Stimulated activated CD4-positive, alpha-beta T cell treated with anti-CD3 and anti-CD28 coated beads, Interleukin-4, amount 100 ng/mL, for 4 hours (primary cell): ENCODE measurements around the gene ZNF615.
A peak's percentile ranks its signal among the peaks of the same experiment; 100 is the strongest.
"Not testable (repeated sequence)": the region's sequence is repeated elsewhere in the genome, so short reads cannot be mapped to it uniquely, and the experiment has no call there.

Experiments used
- DNase-seq, 2 experiments: peaks; one replicate each; pipeline ENCODE4 v3.0.0-alpha.2; 2020

The ZNF615 gene

GRCh38 chr19:52007806-52008557 lies at the start of gene ZNF615:
Gene ZNF615 (minus strand): TSS chr19:52008211. CDS start chr19:52003711, 4,500 bp downstream.
- peak; percentile 81 to 84 for DNase-seq

GRCh38 chr19:52056480-52056879 lies 48.5 kb upstream of the ZNF615 start:
- not testable (repeated sequence) for DNase-seq

- DNase-seq, result not testable (repeated sequence)
Measured at GRCh38 chr19:52051736-52052135, 43.7 kb upstream of the ZNF615 start.

- peak; percentile 75 to 80 for DNase-seq
Measured at GRCh38 chr19:52048555-52049501, 40.8 kb upstream of the ZNF615 start, which contains the start of gene ZNF432. Gene ZNF432 (minus strand): TSS chr19:52048838. CDS start chr19:52046868, 1,970 bp downstream.

GRCh38 chr19:52039169-52039568 lies 31.2 kb upstream of the ZNF615 start:
- DNase-seq, result no peak

- DNase-seq, result no peak
Measured at GRCh38 chr19:52034051-52034728, 26.2 kb upstream of the ZNF615 start.

GRCh38 chr19:52028780-52029123 lies 20.7 kb upstream of the ZNF615 start:
- no peak for DNase-seq

GRCh38 chr19:52028027-52028779 lies 20.2 kb upstream of the ZNF615 start, which contains the start of gene ZNF614:
Gene ZNF614 (minus strand): TSS chr19:52028379. CDS start chr19:52025745, 2,634 bp downstream.
- DNase-seq, result peak; percentile 80 to 84

GRCh38 chr19:52026255-52026990 lies 18.4 kb upstream of the ZNF615 start:
- DNase-seq, result not testable (repeated sequence)

GRCh38 chr19:52024478-52024877 lies 16.5 kb upstream of the ZNF615 start:
- DNase-seq, result not testable (repeated sequence)

GRCh38 chr19:52022193-52022592 lies 14.2 kb upstream of the ZNF615 start:
- no peak for DNase-seq

- DNase-seq, result no peak
Measured at GRCh38 chr19:52020506-52020905, 12.5 kb upstream of the ZNF615 start.

GRCh38 chr19:52010674-52011073 lies 2.7 kb upstream of the ZNF615 start:
- no peak for DNase-seq

- DNase-seq, result no peak
Measured at GRCh38 chr19:52007451-52007805, 583 bp downstream of the ZNF615 start.

GRCh38 chr19:51994048-51994644 lies 13.9 kb downstream of the ZNF615 start:
- no peak for DNase-seq

GRCh38 chr19:51993422-51993821 lies 14.6 kb downstream of the ZNF615 start:
- DNase-seq, result no peak

- peak; percentile 74 to 89 for DNase-seq
Measured at GRCh38 chr19:51986309-51987291, 21.4 kb downstream of the ZNF615 start, which contains the start of gene ZNF350. Gene ZNF350 (minus strand): TSS chr19:51986840. CDS start chr19:51974360, 12,480 bp downstream.

- no peak for DNase-seq
Measured at GRCh38 chr19:51983361-51983760, 24.6 kb downstream of the ZNF615 start.

GRCh38 chr19:51980926-51981325 lies 27.1 kb downstream of the ZNF615 start:
- DNase-seq, result not testable (repeated sequence)
